COLO668 (cell line): ENCODE measurements around the gene LGALS8.
"Not testable (repeated sequence)": the region's sequence is repeated elsewhere in the genome, so short reads cannot be mapped to it uniquely, and the experiment has no call there.

ENCODE experiments used
- DNase-seq: peaks from one replicate; lab custom pipeline; 2025; ENCODE audit not compliant: unreplicated experiment; lab: John Stamatoyannopoulos, UW

Gene LGALS8

GRCh38 chr1:236536540-236536939, 12.8 kb downstream of the LGALS8 start:
- peak; percentile 15 for DNase-seq

GRCh38 chr1:236540813-236541465, 17.2 kb downstream of the LGALS8 start:
- DNase-seq, result no peak

- DNase-seq, result no peak
Observed at GRCh38 chr1:236541710-236542109, 17.9 kb downstream of the LGALS8 start.

- no peak for DNase-seq
Observed at GRCh38 chr1:236543065-236543669, 19.4 kb downstream of the LGALS8 start.

DNA sequence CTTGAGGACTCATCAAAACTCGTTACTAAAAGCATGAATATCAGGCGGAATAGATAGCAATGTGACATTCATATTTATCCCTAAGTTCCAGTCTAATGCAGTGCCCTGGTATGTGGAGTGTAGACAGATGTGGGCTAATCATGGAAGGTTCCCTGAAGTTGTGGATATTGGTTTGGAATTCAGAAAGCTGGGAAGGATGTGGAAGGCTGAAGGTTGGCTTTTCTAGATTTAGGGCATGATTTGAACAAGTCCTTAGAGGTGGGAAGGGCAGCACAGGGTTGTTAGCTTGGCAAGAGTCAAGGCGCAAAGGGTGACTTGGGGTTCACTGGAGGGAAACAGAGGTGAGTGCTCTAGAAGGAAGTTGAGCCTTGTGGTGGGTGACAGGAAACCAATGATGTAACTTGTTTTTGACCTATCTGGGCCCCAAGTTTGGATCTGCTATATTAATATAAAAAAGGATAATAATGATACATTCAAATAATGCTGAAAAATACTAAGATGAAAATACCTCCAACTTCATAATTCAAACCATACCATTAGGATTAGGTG, 21.9 kb downstream of the LGALS8 start:
- no peak for DNase-seq

DNA sequence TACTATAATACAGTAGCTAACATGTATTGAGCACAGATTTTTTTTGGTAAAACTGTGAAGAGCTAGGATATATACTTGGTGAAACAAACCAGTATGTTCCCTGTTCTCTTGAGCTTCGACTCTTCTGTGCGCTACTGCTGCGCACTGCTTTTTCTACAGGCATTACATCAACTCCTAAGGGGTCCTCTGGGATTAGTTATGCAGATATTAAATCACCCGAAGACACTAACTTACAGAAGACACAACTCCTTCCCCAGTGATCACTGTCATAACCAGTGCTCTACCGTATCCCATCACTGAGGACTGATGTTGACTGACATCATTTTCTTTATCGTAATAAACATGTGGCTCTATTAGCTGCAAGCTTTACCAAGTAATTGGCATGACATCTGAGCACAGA, 24.7 kb downstream of the LGALS8 start:
- no peak for DNase-seq

DNA sequence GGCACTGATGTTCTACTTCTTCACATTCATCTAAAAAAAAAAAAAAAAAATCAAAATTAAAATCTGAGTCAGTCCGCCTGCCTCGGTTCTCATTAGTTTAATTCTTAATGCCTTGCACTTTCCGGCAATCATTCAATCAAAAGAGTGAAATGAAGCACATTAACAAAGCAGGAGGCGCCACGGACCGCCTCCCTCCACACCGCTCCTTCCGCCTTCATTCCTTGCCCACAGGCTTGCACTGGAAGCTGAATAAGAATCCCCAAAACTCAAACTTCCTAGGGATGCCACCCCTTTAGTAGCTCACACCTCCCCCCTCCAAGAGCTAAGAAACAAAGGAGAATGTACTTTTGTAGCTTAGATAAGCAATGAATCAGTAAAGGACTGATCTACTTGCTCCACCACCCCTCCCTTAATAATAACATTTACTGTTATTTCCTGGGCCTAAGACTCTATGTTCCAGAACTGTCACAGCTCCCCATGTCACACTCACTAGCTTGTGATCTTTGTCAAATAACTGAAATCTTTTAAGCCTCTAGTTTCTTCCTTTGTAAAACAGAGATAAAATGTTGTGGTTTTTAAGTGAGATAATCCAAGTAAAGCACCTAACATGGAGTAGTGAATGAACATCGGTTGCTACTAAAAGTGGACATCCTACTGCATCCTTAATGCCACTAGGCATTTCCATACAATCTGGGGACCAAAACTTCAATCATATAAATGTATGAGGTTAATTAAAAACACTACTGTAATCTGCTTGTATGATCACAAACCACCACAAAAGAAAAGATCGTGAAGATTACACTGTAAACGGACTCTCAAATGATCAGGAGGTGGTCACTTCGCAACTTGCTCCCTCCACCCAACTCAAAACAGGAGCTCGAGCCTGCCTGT, 27.4 kb downstream of the LGALS8 start:
- DNase-seq, result no peak

GRCh38 chr1:236552096-236552495, 28.3 kb downstream of the LGALS8 start:
- no peak for DNase-seq

GRCh38 chr1:236552901-236553300, 29.1 kb downstream of the LGALS8 start:
- no peak for DNase-seq

DNA sequence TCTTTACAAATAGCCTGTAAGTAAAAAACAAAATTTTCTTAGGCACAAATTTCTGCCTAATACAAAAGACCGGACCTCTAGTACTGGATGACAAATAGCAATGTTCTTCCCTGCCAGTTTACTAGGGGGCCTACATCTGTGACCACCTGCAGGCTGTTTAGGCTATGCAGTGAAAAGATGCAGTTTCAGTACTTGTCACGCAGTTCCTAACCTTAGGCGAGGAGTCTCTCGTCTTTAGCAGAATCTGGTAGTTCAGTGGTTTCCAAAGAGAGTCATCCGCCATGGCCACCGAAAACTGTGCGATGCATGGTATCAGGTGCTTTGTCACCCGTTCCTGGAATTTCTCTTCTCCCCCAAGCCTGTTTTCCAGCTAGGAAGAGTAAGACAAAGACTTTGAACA, 29.6 kb downstream of the LGALS8 start:
- no peak for DNase-seq

- DNase-seq, result no peak
Observed at GRCh38 chr1:236556606-236557005, 32.8 kb downstream of the LGALS8 start.

DNA sequence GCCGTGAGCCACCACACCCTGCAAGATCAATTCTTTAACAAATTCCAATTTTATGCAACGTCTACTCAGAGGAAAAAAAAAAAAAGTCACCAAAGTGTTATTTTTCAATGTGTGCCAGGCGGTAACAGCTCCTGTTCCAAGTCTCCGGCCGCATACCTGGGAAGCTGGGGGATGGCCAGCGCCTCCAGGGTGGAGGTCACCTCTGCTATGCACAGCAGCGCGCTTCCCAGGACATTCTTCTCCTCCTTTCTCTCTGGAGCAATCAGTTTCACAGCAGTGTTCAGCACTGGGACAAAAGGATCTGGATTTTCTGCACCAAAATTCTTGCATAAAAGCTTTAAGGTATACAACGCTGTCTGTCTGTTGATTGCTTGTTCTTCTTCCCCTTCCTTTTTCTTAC, 34.3 kb downstream of the LGALS8 start:
- no peak for DNase-seq

DNA sequence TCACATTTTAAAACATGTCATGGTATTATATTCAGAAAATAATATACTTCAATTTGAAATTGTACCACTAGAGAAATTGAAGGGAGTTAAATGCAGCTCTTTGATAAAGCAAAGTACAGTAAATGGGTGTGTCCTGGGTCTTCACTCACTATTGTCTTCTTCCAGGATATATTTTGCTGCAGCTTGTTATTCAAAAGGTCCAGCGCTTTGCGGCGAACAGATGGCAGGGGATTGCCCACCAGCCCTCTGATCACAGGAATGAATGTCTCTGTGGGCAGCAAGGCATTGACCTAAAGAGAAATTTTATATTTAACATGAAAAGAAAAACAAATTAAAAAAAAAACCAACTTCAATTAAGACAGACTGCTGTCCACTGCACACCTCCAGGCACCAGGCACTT, 35.1 kb downstream of the LGALS8 start:
- no peak for DNase-seq

DNA sequence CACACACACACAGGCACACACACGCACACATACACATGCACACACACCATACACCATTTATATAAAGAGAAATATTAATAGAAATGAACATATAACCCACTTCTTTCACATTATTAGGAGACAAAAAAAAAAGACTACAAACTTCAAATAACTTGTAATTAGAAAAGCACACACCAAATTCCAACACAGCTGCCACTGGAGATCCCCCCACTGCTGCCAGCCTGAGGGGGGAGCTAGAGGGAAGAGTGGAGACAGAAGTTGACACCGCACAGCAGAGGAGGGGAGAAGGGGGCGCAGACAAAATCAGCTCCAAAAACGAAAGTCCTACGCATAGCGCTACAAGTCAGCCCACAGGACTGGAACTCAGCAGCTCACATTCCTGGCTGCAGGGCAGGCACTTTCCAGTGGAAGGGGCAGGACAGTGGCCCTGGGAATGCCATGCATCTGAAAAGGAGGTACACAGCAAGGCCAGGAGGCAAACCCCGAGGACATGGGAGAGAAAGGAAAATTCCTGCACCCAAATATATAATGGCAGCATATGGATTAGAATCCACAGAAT, 36.5 kb downstream of the LGALS8 start:
- no peak for DNase-seq

GRCh38 chr1:236561976-236562375, 38.2 kb downstream of the LGALS8 start:
- DNase-seq, result no peak

GRCh38 chr1:236565530-236565929, 41.7 kb downstream of the LGALS8 start:
- DNase-seq, result no peak

DNA sequence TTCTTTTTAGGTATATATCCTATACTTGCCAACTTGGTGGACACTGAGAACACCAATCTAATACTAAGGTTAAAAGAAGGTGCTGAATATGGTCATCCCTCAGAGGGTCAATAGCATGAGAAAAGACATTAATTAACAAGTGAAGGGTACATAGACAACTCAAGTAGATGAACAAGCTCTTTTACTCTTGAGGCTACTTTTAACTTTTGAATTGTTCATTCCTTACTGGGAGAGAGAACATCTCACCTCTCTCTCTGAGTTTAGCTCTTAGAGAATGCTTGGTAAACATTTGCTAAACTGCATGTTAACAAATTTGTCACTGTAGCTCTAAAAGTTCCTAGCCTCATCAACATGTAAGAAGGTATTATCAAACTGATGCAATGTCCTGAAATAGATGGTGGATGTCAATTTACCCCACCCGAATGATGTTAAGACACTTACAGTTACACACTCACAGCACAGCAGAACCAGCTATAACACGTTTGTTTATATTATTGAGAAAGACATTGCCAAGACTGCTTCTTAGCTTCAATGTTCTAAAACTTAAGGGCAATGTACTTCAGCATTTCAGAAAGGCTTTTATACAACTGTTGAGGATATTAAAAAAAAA, 44.6 kb downstream of the LGALS8 start:
- no peak for DNase-seq

- no peak for DNase-seq
Observed at GRCh38 chr1:236575523-236575922, 51.7 kb downstream of the LGALS8 start.

DNA sequence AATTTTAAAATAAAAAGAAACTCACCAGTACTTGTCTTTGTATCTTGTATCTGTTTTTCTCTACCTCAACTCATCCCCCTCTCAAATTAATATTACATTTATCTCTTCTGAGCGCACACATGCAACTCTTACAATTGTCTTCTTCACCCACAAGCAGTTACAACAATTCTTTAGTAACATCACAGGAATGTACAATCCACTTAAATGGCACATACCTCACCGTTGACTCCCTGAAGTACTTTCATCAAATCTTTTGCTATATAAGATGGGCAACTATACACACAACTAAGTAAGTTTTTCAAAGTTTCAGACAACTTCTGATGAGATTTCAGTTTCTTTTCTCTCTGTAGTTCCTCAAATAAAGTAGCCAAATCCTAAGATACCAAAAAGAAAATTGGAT, 52.2 kb downstream of the LGALS8 start:
- DNase-seq, result no peak

- DNase-seq, result not testable (repeated sequence)
Observed at GRCh38 chr1:236577041-236577440, 53.3 kb downstream of the LGALS8 start.

- no peak for DNase-seq
Observed at GRCh38 chr1:236578661-236579060, 54.9 kb downstream of the LGALS8 start.
